ENCODE data around the gene LPCAT2.

GRCh38 chr16:55532227-55532626 lies 23.4 kb downstream of the LPCAT2 start:
- TF ChIP-seq, protein P1, sequence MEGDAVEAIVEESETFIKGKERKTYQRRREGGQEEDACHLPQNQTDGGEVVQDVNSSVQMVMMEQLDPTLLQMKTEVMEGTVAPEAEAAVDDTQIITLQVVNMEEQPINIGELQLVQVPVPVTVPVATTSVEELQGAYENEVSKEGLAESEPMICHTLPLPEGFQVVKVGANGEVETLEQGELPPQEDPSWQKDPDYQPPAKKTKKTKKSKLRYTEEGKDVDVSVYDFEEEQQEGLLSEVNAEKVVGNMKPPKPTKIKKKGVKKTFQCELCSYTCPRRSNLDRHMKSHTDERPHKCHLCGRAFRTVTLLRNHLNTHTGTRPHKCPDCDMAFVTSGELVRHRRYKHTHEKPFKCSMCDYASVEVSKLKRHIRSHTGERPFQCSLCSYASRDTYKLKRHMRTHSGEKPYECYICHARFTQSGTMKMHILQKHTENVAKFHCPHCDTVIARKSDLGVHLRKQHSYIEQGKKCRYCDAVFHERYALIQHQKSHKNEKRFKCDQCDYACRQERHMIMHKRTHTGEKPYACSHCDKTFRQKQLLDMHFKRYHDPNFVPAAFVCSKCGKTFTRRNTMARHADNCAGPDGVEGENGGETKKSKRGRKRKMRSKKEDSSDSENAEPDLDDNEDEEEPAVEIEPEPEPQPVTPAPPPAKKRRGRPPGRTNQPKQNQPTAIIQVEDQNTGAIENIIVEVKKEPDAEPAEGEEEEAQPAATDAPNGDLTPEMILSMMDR (IDR thresholded peaks at IDR 0.05): no peak
- no peak for TF ChIP-seq EP300 (IDR thresholded peaks at IDR 0.05)
